Mesothelial cell of epicardium (in vitro differentiated cells): Measurements from ENCODE around the gene CDK7. TPM values are rescaled to one million over a fixed set of nuclear protein-coding genes. Genes with fewer than 3 reads are reported as not detected.
A peak's percentile ranks its signal among the peaks of the same experiment; 100 is the strongest.

Experiments
- DNase-seq, 2 experiments: peaks; one replicate each; pipeline ENCODE4 v3.0.0; 2021; ENCODE audit warnings: low spot score in 2 of 2; ENCODE audit not compliant: unreplicated experiment in 2 of 2
- H3K27ac Mint-ChIP-seq: 2 replicates; pipeline ENCODE4 v1.8.0; 2021; ENCODE audit warnings: mixed read lengths
- H3K27me3 Mint-ChIP-seq: 2 replicates; pipeline ENCODE4 v1.8.0; 2021; ENCODE audit warnings: low read depth, mixed read lengths
- H3K36me3 Mint-ChIP-seq: 2 replicates; pipeline ENCODE4 v1.8.0; 2021; ENCODE audit warnings: mixed read lengths
- H3K4me1 Mint-ChIP-seq: 2 replicates; pipeline ENCODE4 v1.8.0; 2021; ENCODE audit warnings: mixed read lengths
- H3K4me3 Mint-ChIP-seq: 2 replicates; pipeline ENCODE4 v1.8.0; 2021; ENCODE audit warnings: mild to moderate bottlenecking, moderate library complexity, mixed read lengths
- H3K9me3 Mint-ChIP-seq: 2 replicates; pipeline ENCODE4 v1.8.0; 2021; ENCODE audit warnings: mixed read lengths
- total RNA-seq: library from RNA; stranded (reverse); gene quantifications from 3 replicates; pipeline ENCODE4 v1.2.1, GENCODE V29; 2021
- TF ChIP-seq, protein P1 (sequence below): fragments of 200-600 bp; sonication (generic); IDR thresholded peaks from one replicate; pipeline ENCODE4 v1.5.0; 2021; ENCODE audit warnings: antibody characterized with exemption; ENCODE audit not compliant: unreplicated experiment

The CDK7 gene
- total RNA-seq, 1 donor from 2014 or later: 25.1 TPM

- Mint-ChIP-seq H3K4me1 (no peaks in the 10 kb centered on the region), H3K4me3 (no peak overlapping the region), H3K36me3 (peaks cover 16% of the 10 kb centered on the region), H3K27ac (no peak overlapping the region), H3K27me3 (no peaks in the 10 kb centered on the region), H3K9me3 (no peaks in the 10 kb centered on the region)
- DNase-seq: no peak
- TF ChIP-seq, protein P1, sequence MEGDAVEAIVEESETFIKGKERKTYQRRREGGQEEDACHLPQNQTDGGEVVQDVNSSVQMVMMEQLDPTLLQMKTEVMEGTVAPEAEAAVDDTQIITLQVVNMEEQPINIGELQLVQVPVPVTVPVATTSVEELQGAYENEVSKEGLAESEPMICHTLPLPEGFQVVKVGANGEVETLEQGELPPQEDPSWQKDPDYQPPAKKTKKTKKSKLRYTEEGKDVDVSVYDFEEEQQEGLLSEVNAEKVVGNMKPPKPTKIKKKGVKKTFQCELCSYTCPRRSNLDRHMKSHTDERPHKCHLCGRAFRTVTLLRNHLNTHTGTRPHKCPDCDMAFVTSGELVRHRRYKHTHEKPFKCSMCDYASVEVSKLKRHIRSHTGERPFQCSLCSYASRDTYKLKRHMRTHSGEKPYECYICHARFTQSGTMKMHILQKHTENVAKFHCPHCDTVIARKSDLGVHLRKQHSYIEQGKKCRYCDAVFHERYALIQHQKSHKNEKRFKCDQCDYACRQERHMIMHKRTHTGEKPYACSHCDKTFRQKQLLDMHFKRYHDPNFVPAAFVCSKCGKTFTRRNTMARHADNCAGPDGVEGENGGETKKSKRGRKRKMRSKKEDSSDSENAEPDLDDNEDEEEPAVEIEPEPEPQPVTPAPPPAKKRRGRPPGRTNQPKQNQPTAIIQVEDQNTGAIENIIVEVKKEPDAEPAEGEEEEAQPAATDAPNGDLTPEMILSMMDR: no peak
Measured at GRCh38 chr5:69257577-69257976, 22.9 kb downstream of the CDK7 start.

DNA sequence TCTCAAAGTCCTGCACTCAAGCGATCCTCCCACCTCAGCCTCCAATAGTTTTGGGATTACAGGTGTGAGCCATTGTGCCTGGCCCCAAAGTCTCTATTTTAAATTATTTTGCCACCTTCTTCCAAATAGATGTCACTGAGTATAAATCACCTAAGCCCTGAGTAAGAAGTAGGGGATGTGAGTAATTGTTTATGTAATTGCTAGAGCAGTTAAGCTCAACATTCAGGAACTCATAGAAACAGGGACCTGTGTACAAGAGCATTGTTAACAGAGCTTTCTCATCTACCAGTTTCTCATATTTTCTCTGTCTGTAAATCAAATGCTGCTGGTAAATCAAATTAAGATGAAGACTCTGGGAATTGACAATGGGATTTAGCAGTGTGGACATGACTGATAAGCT is 26.3 kb downstream of the CDK7 start:
- no peaks in the 10 kb centered on the region for H3K27me3 Mint-ChIP-seq
- H3K9me3 Mint-ChIP-seq: no peaks in the 10 kb centered on the region
- H3K4me3 Mint-ChIP-seq: no peak overlapping the region
- H3K4me1 Mint-ChIP-seq: no peaks in the 10 kb centered on the region
- TF ChIP-seq, protein P1: no peak
- peaks cover 30% of the 10 kb centered on the region for H3K36me3 Mint-ChIP-seq
- H3K27ac Mint-ChIP-seq: no peak overlapping the region
- no peak for DNase-seq

GRCh38 chr5:69265931-69266330 is 31.2 kb downstream of the CDK7 start:
- TF ChIP-seq, protein P1: no peak
- Mint-ChIP-seq H3K27ac (no peak overlapping the region), H3K27me3 (no peaks in the 10 kb centered on the region), H3K36me3 (peaks cover 33% of the 10 kb centered on the region), H3K4me1 (no peaks in the 10 kb centered on the region), H3K9me3 (no peaks in the 10 kb centered on the region), H3K4me3 (no peak overlapping the region)
- no peak for DNase-seq

DNA sequence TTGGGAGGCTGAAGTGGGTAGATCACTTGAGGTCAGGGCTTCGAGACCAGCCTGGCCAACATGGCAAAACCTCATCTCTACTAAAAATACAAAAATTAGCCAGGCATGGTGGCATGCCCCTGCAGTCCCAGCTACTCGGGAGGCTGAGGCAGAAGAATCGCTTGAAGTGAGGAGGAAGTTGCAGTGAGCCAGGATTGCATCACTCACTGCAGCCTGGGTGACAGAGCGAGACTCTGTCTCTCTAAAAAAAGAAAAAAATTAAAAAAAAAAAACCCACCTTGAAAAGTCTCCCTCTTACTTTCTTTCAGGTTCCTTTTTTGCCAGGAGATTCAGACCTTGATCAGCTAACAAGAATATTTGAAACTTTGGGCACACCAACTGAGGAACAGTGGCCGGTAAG is 34.2 kb downstream of the CDK7 start:
- Mint-ChIP-seq H3K9me3 (no peaks in the 10 kb centered on the region), H3K4me1 (no peaks in the 10 kb centered on the region), H3K36me3 (peaks cover 17% of the 10 kb centered on the region), H3K4me3 (no peak overlapping the region), H3K27me3 (no peaks in the 10 kb centered on the region), H3K27ac (no peak overlapping the region)
- no peak for DNase-seq
- TF ChIP-seq, protein P1: no peak

GRCh38 chr5:69270840-69271239 is 36.2 kb downstream of the CDK7 start:
- H3K27ac Mint-ChIP-seq: peak overlapping the region; percentile 4
- no peaks in the 10 kb centered on the region for H3K9me3 Mint-ChIP-seq
- no peaks in the 10 kb centered on the region for H3K27me3 Mint-ChIP-seq
- peaks cover 17% of the 10 kb centered on the region for H3K36me3 Mint-ChIP-seq
- DNase-seq: no peak
- TF ChIP-seq, protein P1: no peak
- H3K4me1 Mint-ChIP-seq: no peaks in the 10 kb centered on the region
- no peak overlapping the region for H3K4me3 Mint-ChIP-seq

DNA sequence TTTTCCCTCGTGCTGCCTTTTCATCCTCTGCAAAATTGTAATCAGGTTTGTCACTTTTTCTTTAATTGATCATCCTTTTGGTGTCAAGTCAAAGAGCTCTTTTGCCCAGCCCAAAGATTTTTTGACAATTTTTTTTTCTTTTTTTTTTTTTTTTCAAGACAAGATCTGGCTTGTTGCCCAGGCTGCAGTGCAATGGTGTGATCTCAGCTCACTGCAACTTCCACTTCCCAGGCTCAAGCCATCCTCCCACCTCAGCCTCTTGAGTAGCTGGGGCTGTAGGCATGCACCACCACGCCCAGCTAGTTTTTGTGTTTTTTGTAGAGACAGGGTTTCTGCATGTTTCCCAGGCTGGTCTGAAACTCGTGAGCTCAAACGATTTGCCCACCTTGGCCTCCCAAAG is 36.7 kb downstream of the CDK7 start:
- Mint-ChIP-seq H3K27me3 (no peaks in the 10 kb centered on the region), H3K4me3 (no peak overlapping the region), H3K4me1 (no peaks in the 10 kb centered on the region), H3K9me3 (no peaks in the 10 kb centered on the region), H3K36me3 (peaks cover 17% of the 10 kb centered on the region), H3K27ac (peak overlapping the region; percentile 66)
- TF ChIP-seq, protein P1: no peak
- DNase-seq: no peak
